GM12801 (cell line): ENCODE measurements around the gene EEF2.

Experiments
- TF ChIP-seq, protein P1 (sequence below): IDR thresholded peaks from one replicate; pipeline ENCODE4 v1.5.1; 2011; ENCODE audit warnings: control low read depth; ENCODE audit not compliant: insufficient read length; ENCODE audit errors: extremely low read depth

The EEF2 gene

DNA sequence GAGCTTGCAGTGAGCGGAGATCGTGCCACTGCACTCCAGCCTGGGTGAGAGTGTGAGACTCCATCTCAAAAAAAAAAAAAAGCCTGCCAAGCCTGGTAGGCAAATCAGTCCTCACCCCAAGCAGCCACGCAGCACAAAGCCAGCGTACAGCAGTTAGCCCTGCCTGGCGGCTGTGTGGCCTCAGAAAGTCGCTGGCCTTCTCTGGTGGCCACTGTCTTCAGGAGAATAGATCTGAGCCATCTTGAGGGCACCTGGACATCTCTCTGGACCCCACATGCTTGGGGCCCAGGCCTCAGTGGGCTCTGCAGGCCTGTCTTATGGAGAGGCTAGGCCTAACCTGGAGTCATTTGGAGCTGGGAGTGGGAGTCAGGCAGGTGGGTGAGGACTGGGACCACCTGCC is 45.3 kb upstream of the EEF2 start:
- TF ChIP-seq, protein P1, sequence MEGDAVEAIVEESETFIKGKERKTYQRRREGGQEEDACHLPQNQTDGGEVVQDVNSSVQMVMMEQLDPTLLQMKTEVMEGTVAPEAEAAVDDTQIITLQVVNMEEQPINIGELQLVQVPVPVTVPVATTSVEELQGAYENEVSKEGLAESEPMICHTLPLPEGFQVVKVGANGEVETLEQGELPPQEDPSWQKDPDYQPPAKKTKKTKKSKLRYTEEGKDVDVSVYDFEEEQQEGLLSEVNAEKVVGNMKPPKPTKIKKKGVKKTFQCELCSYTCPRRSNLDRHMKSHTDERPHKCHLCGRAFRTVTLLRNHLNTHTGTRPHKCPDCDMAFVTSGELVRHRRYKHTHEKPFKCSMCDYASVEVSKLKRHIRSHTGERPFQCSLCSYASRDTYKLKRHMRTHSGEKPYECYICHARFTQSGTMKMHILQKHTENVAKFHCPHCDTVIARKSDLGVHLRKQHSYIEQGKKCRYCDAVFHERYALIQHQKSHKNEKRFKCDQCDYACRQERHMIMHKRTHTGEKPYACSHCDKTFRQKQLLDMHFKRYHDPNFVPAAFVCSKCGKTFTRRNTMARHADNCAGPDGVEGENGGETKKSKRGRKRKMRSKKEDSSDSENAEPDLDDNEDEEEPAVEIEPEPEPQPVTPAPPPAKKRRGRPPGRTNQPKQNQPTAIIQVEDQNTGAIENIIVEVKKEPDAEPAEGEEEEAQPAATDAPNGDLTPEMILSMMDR, result no peak

DNA sequence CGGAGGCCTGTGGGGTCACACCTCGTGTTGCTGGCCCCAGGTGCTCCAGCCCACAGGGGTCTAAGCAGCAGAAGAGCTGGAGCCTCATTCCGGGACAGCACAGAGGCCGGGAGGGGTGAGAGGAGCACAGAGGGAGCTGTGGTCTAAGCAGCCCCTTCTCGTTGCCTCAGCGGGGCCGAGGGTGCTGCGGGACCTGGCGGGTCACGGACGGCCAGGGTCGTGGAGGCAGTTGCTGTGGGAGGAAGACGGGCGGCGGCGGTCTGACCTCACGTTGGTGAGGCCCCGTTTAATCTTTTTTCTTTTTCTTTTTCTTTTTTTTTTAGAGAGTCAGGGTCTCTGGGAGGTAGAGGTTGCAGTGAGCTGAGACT is 44.0 kb upstream of the EEF2 start:
- TF ChIP-seq, protein P1, result no peak

DNA sequence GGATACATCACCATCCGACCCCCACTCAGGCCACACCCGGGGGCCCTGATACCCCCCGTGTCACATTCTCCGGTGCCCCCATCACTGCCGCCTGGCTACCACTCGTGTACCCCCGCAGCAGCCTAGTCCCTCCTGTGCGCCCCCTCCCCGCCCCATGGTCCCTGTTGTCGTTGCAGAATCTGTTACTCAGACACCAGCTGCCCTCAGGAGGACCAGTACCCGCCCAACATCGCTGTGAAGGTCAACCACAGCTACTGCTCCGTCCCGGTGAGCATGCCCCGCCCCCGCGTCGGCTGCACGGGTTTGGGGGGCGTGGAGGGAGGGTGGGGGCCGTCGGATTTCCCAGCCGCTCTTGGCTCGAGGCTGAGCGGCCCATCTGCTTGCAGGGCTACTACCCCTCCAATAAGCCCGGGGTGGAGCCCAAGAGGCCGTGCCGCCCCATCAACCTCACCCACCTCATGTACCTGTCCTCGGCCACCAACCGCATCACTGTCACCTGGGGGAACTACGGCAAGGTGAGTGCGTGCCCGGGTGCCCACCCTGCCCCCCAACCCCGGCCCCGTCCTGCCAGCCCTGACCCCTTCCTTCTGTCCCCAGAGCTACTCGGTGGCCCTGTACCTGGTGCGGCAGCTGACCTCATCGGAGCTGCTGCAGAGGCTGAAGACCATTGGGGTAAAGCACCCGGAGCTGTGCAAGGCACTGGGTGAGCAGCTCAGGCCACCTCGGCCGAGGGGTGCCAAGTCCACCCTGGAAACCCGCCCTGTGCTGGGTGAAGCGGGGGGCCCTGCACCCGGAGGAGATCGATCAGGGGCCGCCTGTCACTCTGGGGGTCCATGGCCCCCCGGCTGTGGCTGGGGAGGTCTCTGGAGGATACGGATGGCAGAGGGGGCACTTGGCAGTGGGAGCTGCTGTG is 43.3 kb upstream of the EEF2 start:
- TF ChIP-seq, protein P1, result no peak

DNA sequence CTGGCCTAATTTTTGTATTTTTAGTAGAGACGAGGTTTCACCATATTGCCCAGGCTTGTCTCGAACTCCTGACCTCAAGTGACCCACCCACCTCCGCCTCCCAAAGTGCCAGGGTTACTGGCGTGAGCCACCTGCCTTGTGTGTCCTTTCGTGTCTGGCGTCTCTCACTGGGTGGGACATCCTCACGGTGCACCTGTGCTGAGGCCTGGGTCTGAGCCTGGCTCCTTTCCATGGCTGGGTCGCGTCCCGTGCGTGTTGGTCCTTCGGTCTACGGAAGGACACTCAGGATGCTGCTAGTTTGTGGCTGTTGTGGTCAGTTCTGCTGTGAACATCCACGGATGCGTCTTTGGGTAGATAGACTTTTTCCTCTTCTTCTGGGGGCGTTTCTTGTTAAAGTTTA is 41.9 kb upstream of the EEF2 start:
- TF ChIP-seq, protein P1, result no peak

DNA sequence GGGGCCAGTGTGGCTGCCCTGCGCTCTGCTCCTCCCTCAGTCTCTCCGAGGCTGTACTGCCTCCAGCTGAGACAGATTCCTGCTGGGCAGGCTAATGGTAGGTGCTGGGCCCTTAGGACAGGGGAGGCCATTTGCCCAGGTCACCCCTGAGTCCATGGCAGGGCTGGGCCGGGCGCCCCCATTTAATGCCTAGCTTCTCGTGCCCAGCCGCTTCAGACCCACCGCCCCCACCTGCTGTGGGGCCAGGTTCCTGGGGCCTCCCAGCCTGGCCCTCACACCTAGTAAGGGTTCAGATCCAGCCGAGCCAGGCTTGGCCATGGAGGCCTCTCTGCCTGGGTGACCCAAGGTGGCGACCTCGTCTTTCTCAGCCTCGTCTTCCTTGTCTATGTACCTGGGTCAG is 40.1 kb upstream of the EEF2 start:
- TF ChIP-seq, protein P1, result no peak

DNA sequence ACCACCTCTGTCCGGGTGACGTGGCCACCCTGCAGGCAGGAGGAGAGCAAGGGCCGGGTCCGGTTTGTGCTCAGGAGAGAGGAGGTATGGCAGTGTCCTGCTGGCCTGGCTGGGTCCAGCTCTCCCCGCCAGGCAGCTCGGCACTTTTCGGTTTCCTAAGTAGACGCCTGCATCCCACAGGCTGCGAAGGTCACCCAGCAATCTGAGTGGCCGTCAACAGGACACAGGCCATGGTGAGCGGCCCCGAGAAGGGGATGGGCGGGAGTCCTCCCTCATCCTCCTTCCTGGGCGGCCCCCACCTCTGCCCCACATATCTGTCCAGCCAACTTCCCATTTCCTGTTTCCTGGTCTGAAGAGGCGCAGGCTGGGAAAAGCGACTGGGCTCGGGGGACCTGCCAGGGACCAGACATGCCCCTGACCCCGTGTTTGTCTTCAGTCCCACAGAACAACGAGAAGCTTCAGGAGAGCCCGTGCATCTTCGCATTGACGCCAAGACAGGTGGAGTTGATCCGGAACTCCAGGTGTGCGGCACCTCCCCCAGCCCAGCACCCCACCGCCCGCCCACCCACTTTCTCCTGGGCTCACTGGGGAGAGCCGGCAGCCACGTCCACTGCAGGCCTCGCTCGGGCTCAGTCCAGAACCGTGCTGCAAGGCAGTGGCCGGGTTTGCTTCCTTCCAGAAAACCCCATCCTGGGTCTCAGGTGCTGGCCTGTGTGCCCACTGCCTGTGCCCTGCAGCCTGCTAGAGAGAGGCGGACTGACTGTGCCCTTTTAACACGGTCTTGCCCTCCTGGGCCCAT is 38.5 kb upstream of the EEF2 start:
- TF ChIP-seq, protein P1, result no peak

DNA sequence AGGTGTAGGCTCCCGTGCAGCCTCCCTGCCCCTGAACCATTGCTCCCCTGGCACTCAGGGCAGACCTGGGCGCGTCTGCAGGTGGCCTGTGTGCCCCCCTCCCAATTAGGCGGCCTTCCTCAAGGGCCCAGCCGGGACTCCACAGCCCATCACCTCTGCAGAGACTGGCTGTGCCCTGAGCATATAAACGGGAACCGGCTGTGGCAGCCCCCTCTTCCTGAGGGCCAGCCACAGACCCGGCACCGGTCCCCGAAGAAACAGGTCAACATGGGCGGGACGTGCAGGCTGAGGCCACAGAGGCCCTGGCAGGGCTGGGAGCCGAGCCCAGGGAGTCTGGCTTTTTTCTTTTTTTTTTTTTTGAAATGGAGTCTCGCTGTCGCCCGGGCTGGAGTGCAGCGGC is 34.3 kb upstream of the EEF2 start:
- TF ChIP-seq, protein P1, result no peak
